Placental epithelial cell (primary cell): Measurements from ENCODE around the gene CLIP3. TPM values are rescaled to one million over a fixed set of nuclear protein-coding genes. Genes with fewer than 3 reads are reported as not detected.

ENCODE experiments used
- total RNA-seq: library from RNA; depleted of rRNA; stranded (reverse); fragments of >200 nt; gene quantifications from 2 replicates; pipeline ENCODE4 v1.2.3, GENCODE V29; 2012

Gene CLIP3, protein sequence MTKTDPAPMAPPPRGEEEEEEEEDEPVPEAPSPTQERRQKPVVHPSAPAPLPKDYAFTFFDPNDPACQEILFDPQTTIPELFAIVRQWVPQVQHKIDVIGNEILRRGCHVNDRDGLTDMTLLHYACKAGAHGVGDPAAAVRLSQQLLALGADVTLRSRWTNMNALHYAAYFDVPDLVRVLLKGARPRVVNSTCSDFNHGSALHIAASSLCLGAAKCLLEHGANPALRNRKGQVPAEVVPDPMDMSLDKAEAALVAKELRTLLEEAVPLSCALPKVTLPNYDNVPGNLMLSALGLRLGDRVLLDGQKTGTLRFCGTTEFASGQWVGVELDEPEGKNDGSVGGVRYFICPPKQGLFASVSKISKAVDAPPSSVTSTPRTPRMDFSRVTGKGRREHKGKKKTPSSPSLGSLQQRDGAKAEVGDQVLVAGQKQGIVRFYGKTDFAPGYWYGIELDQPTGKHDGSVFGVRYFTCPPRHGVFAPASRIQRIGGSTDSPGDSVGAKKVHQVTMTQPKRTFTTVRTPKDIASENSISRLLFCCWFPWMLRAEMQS
- total RNA-seq = 6.3 and 13.0 TPM in 2 replicates

DNA sequence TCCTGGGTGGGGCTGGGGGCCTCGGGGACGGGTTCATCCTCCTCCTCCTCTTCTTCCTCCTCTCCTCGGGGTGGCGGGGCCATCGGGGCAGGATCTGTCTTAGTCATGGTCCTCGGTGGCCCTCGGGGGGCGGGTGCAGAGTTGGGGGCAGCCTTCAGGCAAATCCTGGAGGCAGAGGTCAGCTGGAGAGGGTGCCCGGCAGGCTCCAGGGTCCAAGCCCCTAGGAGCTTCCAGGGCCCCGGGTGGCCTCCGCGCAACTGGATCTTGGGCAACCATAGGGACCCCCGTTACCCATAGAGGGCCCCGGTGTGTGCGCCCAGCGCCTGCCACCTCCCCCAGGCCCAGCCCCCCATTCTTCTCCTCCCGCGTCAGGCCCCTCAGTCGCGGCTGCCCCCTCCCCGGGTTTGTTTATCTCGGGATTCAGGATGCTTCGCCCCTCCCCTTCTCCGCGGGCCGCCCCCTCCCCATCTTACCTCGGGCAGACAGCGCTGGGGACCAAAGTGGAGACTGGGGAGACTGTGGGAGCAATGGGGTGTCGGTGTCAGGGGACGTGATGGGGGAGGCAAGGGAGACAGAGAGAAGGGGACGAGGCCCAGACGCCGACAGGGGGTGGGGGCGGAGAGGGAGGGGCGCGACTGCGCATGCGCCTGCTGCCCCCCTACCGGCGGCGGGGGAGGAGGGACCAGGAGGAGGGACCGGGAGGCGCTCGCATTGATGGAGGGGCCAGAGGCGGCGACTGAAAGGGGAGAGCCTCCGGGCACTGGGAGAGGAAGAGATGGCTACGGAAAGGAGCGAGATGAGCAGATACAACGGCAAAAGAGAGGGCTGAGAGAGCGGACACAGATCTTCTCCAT, at the start of gene CLIP3:
Gene CLIP3 (minus strand): TSS at position 623 of the 854 bp plus-strand sequence. CDS start 516 bp downstream, at position 107.

DNA sequence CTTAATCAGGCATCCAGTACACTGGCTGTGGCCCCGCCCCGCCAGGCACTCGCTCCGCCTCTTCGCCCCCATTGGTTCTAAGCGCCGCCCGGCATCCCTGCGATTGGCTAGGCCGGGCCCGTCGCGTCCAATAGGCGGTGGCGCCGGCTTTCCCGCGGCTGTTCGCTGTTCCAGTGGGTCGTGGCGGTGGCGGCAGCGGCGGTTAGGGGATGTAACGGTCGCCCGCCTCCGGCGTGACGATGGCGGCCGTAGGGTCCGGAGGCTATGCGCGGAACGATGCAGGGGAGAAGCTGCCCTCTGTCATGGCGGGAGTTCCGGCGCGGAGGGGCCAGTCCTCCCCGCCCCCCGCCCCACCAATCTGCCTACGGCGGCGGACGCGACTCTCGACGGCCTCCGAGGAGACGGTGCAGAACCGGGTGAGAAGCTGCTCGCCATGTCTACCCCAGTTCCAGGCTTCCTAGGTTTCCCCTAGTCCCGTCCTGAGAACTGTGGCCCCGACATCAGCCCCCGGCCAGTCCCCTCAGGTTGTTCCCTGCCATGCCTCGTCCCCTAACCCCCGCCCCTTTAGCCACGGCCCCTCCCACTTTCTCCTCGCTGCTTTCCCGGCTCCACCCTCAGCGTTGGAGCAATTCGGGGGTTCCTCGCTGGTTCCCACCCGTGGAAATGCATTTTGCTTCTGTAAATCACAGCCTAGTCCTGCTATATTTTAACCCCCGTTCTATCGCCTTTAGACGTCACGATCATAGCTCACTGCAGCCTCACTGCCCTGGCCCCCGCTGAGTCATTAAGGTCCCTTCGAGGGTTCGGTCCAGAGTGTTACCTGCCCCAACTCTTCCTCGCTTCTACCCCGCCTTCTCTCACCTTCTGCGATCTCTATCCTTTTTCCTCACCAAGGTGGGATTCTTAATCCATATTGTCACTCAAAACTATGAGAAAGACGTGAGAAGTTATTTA, 22.3 kb upstream of the CLIP3 start, which contains the start of gene WDR62:
Gene WDR62 (plus strand): TSS at position 165 of the 954 bp plus-strand sequence. CDS start 75 bp downstream, at position 240.

DNA sequence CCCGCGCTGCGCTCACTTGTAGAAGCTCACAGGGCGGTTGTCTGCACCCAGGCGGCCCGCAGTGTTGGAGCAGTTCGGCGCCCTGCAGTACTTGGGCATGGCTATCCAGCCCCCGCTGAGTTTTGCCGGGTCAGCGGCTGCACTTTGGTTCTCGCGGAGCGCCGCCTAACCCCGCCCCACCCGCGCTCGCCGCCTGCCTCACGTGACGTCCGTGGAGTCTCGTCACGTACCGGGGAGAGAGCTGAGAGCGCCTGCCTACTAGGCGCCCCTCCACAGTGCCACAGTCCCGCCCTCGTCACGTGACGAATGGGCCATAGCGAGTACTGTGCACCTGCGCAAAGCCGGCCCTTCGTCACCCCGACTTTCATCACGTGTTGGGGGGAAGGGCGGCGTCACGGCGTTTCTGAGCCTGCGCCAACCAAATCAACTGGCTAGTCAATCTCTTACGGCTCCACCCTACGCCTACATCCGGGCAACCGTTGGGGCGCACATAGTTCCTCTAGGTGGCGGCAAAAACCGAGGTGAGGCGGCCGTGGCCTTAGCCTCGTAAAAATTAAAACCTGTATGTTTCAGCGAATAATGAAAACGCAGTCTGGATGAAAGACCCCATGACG, 21.6 kb upstream of the CLIP3 start, which contains the start of gene THAP8:
Gene THAP8 (minus strand): TSS at position 167 of the 614 bp plus-strand sequence. CDS start 68 bp downstream, at position 99.

DNA sequence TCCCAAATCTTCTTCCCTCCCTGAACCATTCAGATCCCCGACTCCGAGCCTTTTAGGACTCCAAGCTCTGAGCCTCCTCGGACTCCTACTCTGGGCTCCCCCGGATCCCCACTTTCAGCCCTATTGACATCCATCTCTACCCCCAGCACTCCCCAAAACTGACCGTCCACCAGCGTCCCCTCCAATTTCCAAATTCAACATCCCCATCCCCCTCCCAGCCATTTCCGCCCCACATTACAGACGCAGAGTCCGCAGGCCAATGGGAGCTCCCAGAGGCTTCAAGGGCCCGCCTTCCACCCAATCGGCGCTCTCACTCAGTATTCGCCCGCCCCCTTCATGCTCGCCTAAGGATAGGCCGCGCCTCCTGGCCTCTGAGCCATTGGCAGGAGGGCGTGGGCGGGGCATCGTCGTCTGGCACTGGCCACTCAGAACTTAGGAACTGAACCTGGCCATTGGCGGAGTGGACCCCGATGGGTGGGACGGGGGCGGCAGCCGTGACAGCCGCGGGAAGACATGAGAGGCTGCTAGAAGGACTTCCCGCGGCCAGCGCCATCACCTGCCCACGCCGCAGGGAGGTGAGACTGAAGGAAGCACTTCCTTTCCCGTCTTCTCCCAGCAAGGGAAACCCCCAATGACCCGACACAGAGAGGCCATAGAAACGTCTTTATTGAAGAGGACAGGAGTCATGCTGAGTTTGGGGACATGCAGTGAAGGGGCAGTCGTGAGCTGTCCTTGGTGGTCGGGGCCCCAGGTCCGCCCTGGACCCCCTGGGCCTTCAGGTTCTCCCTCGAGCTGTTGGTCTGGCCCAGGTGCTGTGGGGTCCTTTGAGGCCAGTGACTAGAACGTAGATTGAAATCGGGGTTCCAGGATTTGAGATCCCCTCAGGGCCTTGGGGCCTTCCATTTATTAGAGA, 18.4 kb downstream of the CLIP3 start, which contains the start of gene ALKBH6:
Gene ALKBH6 (minus strand): TSS at position 202 of the 913 bp plus-strand sequence. CDS start 816 bp downstream, outside the sequence.

DNA sequence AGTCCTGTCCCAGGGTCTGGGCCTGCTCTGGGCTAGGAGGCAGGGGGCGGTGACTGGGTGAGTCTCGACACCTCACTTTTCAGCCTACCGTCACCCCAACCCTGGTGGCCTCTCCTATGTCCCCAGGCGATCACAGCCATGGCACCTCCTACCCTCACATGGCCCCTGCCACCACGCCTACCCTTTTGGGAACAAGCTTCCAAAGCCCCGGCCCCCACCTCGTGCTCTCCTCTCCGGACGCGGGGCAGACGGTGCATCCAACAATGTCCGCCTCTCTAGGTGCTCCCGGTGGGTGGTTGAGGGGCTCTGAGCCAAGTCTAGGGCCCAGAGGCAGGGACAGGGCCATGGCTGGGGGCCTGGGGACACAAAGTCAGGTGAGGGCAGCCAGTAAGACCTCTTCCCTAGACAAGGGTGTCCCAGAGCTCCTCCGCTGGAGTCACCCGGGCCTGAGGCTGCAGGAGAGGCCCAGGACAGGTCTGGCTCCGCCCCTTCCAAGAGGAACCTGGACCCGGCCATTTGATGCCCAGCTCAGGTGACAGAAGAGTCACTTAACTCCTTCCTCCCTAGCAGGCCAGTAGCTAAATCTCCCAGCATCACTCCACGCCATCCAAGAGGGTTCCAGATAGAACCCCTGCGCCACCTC, 24.2 kb downstream of the CLIP3 start, which contains the start of gene SYNE4:
Gene SYNE4 (minus strand): TSS at position 478 of the 643 bp plus-strand sequence. CDS start 132 bp downstream, at position 346.

DNA sequence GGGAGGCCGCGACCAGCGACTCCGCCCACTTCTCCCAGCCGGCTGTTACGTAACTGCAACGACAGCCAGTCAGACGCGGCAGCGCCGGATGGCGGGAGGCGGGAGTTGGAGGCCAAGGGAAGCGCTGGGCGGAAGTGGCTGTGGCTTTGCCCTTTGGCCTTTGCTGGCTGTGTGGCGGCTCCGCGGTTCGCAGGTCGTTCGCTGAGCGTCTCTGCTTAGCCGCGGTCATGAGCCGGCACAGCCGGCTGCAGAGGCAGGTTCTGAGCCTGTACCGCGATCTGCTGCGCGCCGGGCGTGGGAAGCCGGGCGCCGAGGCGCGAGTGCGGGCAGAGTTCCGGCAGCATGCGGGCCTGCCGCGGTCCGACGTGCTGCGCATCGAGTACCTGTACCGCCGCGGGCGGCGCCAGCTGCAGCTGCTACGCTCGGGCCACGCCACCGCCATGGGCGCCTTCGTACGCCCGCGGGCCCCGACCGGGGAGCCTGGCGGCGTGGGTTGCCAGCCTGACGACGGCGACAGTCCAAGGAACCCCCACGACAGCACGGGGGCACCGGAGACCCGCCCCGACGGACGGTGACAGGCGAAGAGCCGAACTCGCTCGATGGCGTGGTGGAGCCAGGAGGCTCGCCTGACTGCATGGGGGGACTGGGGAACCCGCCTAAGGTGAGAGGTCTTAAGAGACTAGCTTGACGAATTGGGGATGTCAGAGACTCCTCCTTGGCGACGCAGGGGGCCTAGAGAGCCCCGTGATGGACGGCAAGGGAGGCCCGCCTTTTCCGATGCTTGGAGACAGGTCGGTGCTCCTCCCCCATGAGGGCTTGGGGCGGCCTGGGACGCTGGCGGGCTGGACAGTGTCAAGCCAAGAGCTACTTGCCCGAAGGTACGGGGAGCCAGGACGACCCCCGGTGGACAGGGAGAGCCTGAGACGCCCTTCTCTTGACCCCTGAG, 37.4 kb downstream of the CLIP3 start, which contains the start of gene SDHAF1:
Gene SDHAF1 (plus strand): TSS at position 141 of the 946 bp plus-strand sequence. CDS start 87 bp downstream, at position 228.

Other genes with a start within 250 kb of the CLIP3 start
- not detected in 2 replicates for gene PRODH2, start 220.0 kb downstream of the CLIP3 start, total RNA-seq
- gene NPHS1, start 180.4 kb downstream of the CLIP3 start, total RNA-seq = not detected in 2 replicates
- gene KIRREL2, start 176.0 kb downstream of the CLIP3 start, total RNA-seq = 0.39 TPM in 1 of 2 replicates, not detected in the other
- 5.5 and 9.1 TPM in 2 replicates for gene APLP1, start 164.3 kb downstream of the CLIP3 start, total RNA-seq
- gene NFKBID, start 132.3 kb downstream of the CLIP3 start, total RNA-seq = 5.6 and 16.5 TPM in 2 replicates
- 3.1 and 3.5 TPM in 2 replicates for gene HCST, start 130.3 kb downstream of the CLIP3 start, total RNA-seq
- not detected in 2 replicates for gene TYROBP, start 124.6 kb downstream of the CLIP3 start, total RNA-seq
- 8.6 and 11.6 TPM in 2 replicates for gene LRFN3, start 96.5 kb downstream of the CLIP3 start, total RNA-seq
- 17.4 and 22.4 TPM in 2 replicates for gene SDHAF1, start 37.7 kb downstream of the CLIP3 start, total RNA-seq
- gene SYNE4, start 24.1 kb downstream of the CLIP3 start, total RNA-seq = 8.5 and 10.2 TPM in 2 replicates
- 11.0 and 18.3 TPM in 2 replicates for gene ALKBH6, start 18.7 kb downstream of the CLIP3 start, total RNA-seq
- gene THAP8, start 21.4 kb upstream of the CLIP3 start, total RNA-seq = 5.5 and 8.1 TPM in 2 replicates
- gene WDR62, start 22.0 kb upstream of the CLIP3 start, total RNA-seq = 14.1 and 17.5 TPM in 2 replicates
- gene OVOL3, start 78.3 kb upstream of the CLIP3 start, total RNA-seq = not detected in 2 replicates
- gene POLR2I, start 82.0 kb upstream of the CLIP3 start, total RNA-seq = 55.5 and 82.8 TPM in 2 replicates
- 173 and 337 TPM in 2 replicates for gene TBCB, start 82.6 kb upstream of the CLIP3 start, total RNA-seq
- gene CAPNS1, start 107.2 kb upstream of the CLIP3 start, total RNA-seq = 413 and 636 TPM in 2 replicates
- gene COX7A1, start 119.6 kb upstream of the CLIP3 start, total RNA-seq = 4.9 and 53.8 TPM in 2 replicates
- 4.6 and 6.3 TPM in 2 replicates for gene ZNF565, start 181.8 kb upstream of the CLIP3 start, total RNA-seq
- gene ZNF146, start 182.2 kb upstream of the CLIP3 start, total RNA-seq = 77.3 and 79.3 TPM in 2 replicates